Dendritic cell treated with granulocyte-macrophage colony-stimulating factor and Interleukin-4, amounts not matched to agents 40 ng/mL and 50 ng/mL, for 4 days (primary cell): Measurements from ENCODE around the gene RNF182.

Experiments used
- H3K27ac Mint-ChIP-seq: one replicate; pipeline ENCODE4 v1.8.0; 2022; ENCODE audit warnings: mild to moderate bottlenecking, mixed read lengths
- H3K27me3 Mint-ChIP-seq: one replicate; pipeline ENCODE4 v1.8.0; 2022; ENCODE audit warnings: mild to moderate bottlenecking, mixed read lengths
- H3K36me3 Mint-ChIP-seq: one replicate; pipeline ENCODE4 v1.8.0; 2022; ENCODE audit warnings: low read depth, mixed read lengths
- H3K4me1 Mint-ChIP-seq: one replicate; pipeline ENCODE4 v1.8.0; 2022; ENCODE audit warnings: low read depth, mixed read lengths
- H3K4me3 Mint-ChIP-seq: one replicate; pipeline ENCODE4 v1.8.0; 2022; ENCODE audit warnings: mild to moderate bottlenecking, moderate library complexity, mixed read lengths
- H3K9me3 Mint-ChIP-seq: one replicate; pipeline ENCODE4 v1.8.0; 2022; ENCODE audit warnings: mixed read lengths
- intact Hi-C: fragments of 100-400 bp; cut with micrococcal nuclease; formaldehyde crosslinking; loops from one replicate; pipeline ENCODE4 v1.15.0; 2022

RNF182 gene

DNA sequence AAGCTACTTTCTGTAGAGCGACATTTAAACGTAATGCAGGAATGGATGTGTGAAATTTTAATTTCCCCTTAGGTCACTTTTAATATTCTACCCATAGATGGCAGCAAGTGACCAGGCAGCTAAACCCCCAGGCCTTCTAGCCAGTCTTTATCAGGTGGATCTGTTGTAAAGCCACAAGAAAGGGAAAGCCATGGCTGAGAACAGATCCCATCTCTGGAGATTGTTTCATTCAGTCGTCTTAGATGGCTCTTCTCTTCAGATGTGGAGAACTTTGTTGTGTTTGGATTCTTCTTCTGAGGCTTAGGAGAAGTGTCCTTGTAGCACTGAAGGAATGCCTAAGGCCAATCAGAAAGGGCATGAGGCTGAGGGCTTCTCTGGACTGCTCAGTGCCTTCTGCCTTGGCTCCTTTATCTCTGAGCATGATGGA, 15.8 kb upstream of the RNF182 start:
- Mint-ChIP-seq H3K27ac (no peak overlapping the region), H3K9me3 (no peaks in the 10 kb centered on the region), H3K27me3 (peaks cover 21% of the 10 kb centered on the region), H3K4me3 (no peak overlapping the region), H3K4me1 (no peaks in the 10 kb centered on the region), H3K36me3 (no peaks in the 10 kb centered on the region)
- intact Hi-C loops = loop anchor here (2.0 to 5.0 kb wide), 4 partner anchors 112 to 236 kb away; no protein-coding TSS in a partner anchor

DNA sequence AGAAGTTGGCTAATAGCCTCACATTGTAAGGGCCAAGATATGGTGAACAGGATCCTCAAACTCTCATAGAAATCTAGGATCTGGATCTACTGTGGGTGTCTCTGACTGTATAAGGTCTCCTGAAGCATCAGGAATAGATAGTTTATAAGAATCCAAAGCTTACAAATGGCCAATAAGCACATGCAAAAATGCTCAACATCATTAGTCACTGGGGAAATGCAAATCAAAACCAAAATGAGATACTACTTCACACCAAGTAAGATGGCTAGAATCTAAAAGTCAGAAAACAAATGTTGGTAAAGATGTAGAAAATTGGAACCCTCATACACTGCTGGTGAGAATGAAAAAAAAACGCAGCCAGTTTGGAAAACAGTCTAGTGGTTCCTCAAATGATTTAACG, 14.3 kb upstream of the RNF182 start:
- no peaks in the 10 kb centered on the region for H3K36me3 Mint-ChIP-seq
- peaks cover 24% of the 10 kb centered on the region for H3K27me3 Mint-ChIP-seq
- no peaks in the 10 kb centered on the region for H3K9me3 Mint-ChIP-seq
- no peaks in the 10 kb centered on the region for H3K4me1 Mint-ChIP-seq
- no peak overlapping the region for H3K4me3 Mint-ChIP-seq
- no peak overlapping the region for H3K27ac Mint-ChIP-seq
- intact Hi-C loops = no loop called here

DNA sequence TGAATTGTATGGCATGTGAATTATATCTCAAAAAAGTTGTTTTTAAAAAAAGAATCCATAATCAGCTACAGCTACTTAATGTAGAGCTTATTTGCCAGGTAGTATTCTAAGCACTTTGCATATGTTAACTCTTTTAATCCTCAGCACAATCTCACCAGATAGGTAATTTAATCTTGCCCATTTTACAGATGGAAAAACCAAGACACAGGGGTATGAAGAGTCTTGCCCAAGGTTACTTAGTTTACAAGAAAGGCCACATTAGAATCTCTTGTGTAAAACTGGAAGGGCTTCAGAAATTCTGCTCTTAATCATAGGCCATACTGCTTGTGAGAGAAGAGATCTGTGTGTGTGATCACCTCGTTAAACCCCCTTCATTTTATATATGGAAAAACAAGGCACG, 13.4 kb upstream of the RNF182 start:
- Mint-ChIP-seq H3K9me3 (no peaks in the 10 kb centered on the region), H3K36me3 (no peaks in the 10 kb centered on the region), H3K4me3 (no peak overlapping the region), H3K4me1 (no peaks in the 10 kb centered on the region), H3K27ac (no peak overlapping the region), H3K27me3 (peaks cover 28% of the 10 kb centered on the region)
- intact Hi-C loops = no loop called here

DNA sequence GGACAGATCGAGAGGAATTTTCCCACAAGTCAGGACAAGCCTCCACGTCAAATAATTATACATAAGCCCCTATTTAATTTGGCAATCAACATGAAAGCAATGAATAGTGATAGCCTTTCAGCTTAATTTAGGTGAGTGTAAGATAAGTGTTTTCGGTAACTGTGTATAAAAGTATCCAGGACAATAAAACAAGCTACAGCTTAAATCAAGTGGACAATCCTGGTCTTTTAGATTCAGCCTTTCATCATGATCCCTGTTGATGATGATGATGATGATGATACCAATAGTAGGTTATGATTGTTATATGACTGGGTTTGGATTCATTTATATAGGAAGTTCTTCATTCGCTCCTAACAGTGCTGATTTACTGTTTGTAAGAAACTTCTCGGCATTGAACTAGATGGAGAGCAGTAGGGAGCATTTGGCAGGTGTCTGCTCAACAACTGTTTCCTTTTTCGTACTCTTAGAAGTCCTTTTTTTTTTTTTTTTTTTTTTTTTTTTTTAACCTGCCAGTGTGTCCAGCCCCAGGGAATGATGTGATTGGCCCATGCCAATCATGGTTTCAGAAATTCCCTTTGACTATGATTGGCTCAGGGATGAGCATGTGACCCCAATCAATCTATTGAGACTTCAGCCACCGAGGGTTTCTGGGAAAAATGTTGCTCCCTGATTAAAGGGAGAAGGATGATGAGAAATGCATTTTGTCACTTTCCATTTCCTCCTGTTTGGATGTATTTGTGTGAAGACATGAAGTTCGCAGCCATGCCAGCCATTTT, 11.3 kb upstream of the RNF182 start:
- no peaks in the 10 kb centered on the region for H3K4me1 Mint-ChIP-seq
- no peak overlapping the region for H3K4me3 Mint-ChIP-seq
- no peaks in the 10 kb centered on the region for H3K9me3 Mint-ChIP-seq
- no peaks in the 10 kb centered on the region for H3K36me3 Mint-ChIP-seq
- H3K27me3 Mint-ChIP-seq = peaks cover 32% of the 10 kb centered on the region
- H3K27ac Mint-ChIP-seq = no peak overlapping the region
- intact Hi-C loops = no loop called here

DNA sequence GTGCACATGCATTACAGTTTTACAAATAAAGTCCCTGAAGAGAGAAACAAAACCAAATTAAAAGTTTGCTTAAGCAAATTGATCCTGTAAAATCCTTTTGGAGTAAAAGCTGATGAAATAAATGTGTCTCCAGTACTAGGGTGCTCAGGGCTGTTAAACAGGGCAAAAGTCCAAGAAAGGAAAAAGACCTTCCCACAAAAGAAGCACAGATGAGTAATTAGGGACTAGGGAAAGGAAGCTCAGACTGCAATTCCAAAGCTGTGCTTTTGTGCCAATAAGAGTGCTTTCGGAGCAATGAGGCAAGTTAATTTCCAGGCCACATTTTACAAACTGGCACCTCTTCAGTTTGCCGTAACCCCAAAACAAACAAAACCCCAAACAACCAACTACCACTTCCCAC, 10.4 kb upstream of the RNF182 start:
- no peak overlapping the region for H3K27ac Mint-ChIP-seq
- no peaks in the 10 kb centered on the region for H3K4me1 Mint-ChIP-seq
- no peak overlapping the region for H3K4me3 Mint-ChIP-seq
- H3K9me3 Mint-ChIP-seq = no peaks in the 10 kb centered on the region
- H3K36me3 Mint-ChIP-seq = no peaks in the 10 kb centered on the region
- intact Hi-C loops = no loop called here
- H3K27me3 Mint-ChIP-seq = peaks cover 39% of the 10 kb centered on the region

DNA sequence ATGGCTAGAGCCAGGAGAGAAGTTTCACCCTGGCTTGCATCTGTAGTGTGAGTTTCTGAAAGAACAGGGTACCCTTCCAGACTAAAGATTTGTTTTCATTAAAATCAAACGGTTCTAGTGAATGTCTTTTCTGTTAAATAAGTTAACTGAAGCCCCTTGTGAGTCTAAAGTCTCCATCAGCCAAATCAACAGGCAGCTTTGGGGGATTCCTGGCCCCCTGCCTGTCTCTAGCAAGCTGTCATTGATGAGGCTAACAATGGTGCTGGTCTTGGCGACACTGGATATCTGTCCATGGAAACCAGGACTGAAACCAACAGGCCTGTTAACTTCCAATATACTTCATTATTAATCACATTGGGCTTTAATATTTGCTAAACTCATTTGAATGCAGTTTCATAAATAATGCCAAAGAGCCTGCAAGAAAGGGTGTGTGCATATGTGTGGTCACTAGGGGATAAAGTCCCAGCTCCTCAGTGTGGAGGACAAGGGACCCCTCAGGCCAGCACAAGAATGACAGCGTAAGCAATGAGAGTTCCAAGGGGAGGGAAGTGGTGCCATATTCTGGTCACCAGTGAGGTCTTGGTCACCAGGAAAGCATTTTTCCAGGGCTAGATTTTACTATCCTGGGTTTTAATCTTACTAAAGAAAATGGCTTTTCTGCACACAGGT, 9.1 kb upstream of the RNF182 start:
- Mint-ChIP-seq H3K9me3 (no peaks in the 10 kb centered on the region), H3K4me1 (no peaks in the 10 kb centered on the region), H3K36me3 (no peaks in the 10 kb centered on the region), H3K4me3 (no peak overlapping the region), H3K27ac (no peak overlapping the region), H3K27me3 (peaks cover 42% of the 10 kb centered on the region)
- intact Hi-C loops = no loop called here

DNA sequence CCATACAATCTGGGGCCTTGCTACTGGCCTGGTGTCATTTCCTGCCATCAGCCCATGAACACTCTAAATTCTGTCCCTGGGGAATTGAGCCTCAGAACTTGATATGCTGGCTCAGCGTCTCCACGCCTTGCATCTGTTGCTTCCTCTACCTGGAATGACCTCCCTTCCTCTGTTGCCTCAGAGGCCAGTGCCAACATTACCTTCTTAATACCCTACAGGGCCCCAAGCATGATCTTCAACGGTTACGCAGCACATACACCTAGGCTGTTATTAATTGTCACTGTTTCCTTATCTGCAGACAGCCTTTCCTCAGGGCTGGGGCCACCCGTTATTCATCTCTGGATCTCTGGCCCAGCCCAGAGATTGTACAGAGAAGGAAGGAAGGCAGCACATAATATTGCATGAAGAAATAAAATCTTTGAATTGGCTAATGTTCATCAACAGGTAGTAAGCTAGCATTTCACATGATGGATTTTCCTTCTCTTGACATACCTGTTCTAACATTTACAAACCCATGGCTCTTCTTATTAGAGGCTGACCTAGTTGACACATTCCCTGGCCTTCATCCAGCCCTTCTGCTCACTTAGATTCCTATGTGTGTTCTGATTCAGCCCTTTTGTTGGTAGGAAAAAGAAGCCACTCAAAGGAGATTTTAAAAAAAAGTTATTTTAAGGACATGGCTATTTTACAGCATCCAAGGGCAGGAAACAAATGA, 8.4 kb upstream of the RNF182 start:
- Mint-ChIP-seq H3K27ac (no peak overlapping the region), H3K36me3 (no peaks in the 10 kb centered on the region), H3K27me3 (peaks cover 44% of the 10 kb centered on the region), H3K9me3 (no peaks in the 10 kb centered on the region), H3K4me1 (no peaks in the 10 kb centered on the region), H3K4me3 (no peak overlapping the region)
- intact Hi-C loops = no loop called here

DNA sequence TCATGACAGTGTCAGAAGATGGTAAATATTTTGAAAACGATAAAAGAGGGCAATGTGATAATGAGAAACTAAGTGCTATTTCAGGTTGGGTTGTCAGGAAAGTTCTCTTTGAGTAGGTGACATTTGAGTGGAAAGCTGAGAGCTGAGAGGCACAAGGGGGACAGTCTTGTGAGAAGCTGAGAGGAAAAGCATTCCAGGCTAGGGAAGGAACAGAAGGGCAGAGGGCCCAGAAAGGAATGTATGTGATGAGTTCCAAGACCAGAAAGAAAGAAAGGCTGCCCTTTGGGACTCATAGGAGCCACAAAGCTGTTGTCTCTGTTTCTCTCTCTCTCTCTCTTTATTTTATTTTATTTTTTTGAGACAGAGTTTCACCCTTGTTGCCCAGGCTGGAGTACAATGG, 7.6 kb upstream of the RNF182 start:
- H3K4me1 Mint-ChIP-seq = no peaks in the 10 kb centered on the region
- peaks cover 47% of the 10 kb centered on the region for H3K27me3 Mint-ChIP-seq

DNA sequence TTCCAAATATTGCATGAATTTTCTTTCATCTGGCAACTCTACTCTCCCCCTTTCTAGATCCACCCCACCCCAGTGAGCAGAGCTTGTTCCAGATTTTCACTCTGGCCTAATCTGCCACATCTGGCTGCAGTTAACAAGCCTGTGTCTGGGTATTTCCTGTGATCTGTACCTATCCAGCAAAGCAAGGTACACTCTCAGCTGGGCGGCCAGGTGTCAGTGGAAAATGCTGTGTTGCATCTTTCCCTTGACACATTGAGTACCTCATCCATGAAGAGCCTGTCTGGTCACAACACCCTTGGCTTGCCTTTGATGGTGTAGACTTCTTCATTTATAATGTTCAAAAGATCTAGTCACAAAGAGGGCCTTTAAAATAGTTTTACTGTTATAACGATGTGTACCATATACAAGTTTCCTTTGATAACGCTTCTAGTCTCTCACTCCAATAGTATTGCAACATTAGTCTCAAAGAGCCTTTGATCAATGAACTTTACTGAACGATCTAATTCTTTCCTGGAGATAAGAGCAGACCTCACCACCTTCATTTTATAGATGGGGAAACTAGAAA, 6.0 kb upstream of the RNF182 start:
- no peaks in the 10 kb centered on the region for H3K9me3 Mint-ChIP-seq
- no peak overlapping the region for H3K27ac Mint-ChIP-seq
- peaks cover 51% of the 10 kb centered on the region for H3K27me3 Mint-ChIP-seq

More for the DNA sequence above, 7.6 kb upstream of the RNF182 start:
- no peaks in the 10 kb centered on the region for H3K36me3 Mint-ChIP-seq
- H3K27ac Mint-ChIP-seq = no peak overlapping the region
- H3K9me3 Mint-ChIP-seq = no peaks in the 10 kb centered on the region
- intact Hi-C loops = no loop called here
- H3K4me3 Mint-ChIP-seq = no peak overlapping the region

DNA sequence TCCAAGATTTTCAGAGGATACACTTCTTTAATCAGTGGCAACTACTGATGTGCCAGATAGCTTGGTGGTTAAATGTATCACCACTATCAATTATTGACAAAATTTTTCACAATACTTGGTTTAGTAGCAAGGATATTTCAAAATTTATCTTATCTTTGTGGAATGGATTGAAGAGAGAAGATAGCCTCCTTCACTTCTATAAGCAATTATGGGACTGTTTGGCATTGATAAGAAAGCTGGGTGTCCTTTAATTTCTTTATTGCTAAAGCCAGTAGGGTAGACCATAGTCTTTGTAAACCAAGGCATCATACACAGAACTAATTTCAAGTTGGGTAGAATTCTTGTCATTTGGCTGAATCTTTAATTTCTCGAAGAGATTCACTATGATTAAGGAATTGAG, 4.9 kb upstream of the RNF182 start:
- no peak overlapping the region for H3K27ac Mint-ChIP-seq
- H3K27me3 Mint-ChIP-seq = peaks cover 55% of the 10 kb centered on the region
- intact Hi-C loops = loop anchor here (5.0 kb wide), 1 partner anchor 117 kb away; no protein-coding TSS in a partner anchor

More for the DNA sequence above, 6.0 kb upstream of the RNF182 start:
- H3K4me1 Mint-ChIP-seq = peaks cover under 1% of the 10 kb centered on the region
- no peak overlapping the region for H3K4me3 Mint-ChIP-seq
- intact Hi-C loops = no loop called here
- H3K36me3 Mint-ChIP-seq = no peaks in the 10 kb centered on the region

DNA sequence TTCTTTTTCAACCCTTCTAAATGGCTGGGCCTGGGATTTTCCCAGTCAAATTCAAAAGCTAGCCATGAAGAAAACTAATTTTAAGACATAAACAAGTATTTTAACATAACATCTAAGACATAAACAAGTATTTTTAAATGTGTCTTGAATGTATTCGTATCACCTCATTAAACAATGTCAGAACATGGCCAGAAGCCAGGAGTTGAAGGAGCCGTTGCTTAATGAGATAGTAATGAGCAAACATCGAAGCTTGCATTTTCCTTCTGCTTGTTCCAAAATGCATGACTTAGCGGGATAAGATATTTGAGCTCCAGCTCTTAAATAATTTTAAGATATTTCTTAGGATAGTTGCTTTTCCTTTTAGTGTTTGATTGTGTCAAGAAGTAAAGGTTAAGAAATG, 4.2 kb upstream of the RNF182 start:
- Mint-ChIP-seq H3K27ac (no peak overlapping the region), H3K4me1 (peaks cover 13% of the 10 kb centered on the region), H3K4me3 (no peak overlapping the region), H3K27me3 (peaks cover 56% of the 10 kb centered on the region), H3K36me3 (no peaks in the 10 kb centered on the region), H3K9me3 (no peaks in the 10 kb centered on the region)
- intact Hi-C loops = loop anchor here (5.0 kb wide), 1 partner anchor 117 kb away; no protein-coding TSS in a partner anchor

More for the DNA sequence above, 4.9 kb upstream of the RNF182 start:
- H3K36me3 Mint-ChIP-seq = no peaks in the 10 kb centered on the region
- H3K4me1 Mint-ChIP-seq = peaks cover 10% of the 10 kb centered on the region
- H3K4me3 Mint-ChIP-seq = no peak overlapping the region
- H3K9me3 Mint-ChIP-seq = no peaks in the 10 kb centered on the region

DNA sequence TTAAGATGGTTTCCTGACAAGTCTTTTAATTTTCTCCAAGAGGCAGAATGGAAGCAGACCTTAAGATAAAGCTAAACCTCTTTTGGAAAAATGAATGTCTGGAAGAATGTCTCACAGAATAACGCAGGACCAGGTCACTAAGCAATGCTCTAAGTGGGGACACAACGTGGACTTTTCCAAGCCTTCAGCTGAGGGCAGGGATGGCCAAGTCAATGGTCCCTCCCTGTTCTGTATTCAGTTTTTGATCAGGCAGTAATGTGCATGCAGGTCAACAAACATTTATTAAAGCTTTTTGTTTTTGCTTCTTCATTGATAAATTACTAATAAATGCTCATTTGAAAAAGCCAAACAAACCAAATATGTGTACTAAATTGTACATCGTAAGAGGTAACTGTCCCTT, 2.0 kb upstream of the RNF182 start:
- Mint-ChIP-seq H3K27ac (no peak overlapping the region), H3K36me3 (no peaks in the 10 kb centered on the region)

DNA sequence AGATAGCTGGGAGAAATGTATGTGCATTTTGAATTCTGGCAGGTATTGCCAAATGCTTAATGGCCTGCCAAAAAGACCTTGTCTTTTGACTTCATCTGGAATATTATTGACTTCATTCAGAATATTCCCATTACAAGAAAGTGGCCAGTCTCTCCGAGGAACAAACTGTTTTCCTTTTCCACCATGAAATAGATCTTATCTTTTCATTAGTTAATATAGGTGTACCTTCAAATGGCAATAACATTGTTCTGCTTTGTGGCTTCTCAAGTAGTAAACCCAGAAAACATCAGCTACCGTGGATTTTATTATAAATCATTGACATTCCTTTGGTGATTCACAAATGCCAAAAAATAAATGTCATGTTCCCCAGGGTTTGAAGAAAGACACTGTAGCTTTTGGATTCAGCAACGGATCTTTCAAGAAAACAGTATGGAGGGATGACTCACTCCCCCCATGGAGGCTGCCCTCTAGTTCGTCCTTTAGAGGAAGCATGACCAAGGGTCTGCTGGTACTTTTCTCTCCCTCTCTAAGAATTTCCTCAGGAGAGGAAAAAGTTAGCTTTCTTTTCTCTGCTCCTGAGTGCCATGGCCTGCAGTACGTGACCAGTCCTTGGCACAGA, 1.1 kb upstream of the RNF182 start:
- Mint-ChIP-seq H3K4me1 (peaks cover 16% of the 10 kb centered on the region), H3K27ac (peak overlapping the region; percentile 54), H3K4me3 (no peak overlapping the region), H3K36me3 (no peaks in the 10 kb centered on the region), H3K27me3 (peaks cover 63% of the 10 kb centered on the region), H3K9me3 (no peaks in the 10 kb centered on the region)
- intact Hi-C loops = loop anchor here (5.0 kb wide), 1 partner anchor 114 kb away; no protein-coding TSS in a partner anchor

More for the DNA sequence above, 2.0 kb upstream of the RNF182 start:
- H3K9me3 Mint-ChIP-seq = no peaks in the 10 kb centered on the region
- intact Hi-C loops = loop anchor here (5.0 kb wide), 1 partner anchor 115 kb away; no protein-coding TSS in a partner anchor
- no peak overlapping the region for H3K4me3 Mint-ChIP-seq
- H3K27me3 Mint-ChIP-seq = peaks cover 66% of the 10 kb centered on the region
- peaks cover 16% of the 10 kb centered on the region for H3K4me1 Mint-ChIP-seq
